Liver (tissue), 3 donors: Measurements from ENCODE around the gene PPP1R16B.

Source experiments
- JUND ChIP-seq, 2 donors: IDR thresholded peaks; 2 replicates each; pipeline ENCODE4 v1.6.1; 2016; ENCODE audit warnings: antibody characterized with exemption in 2 of 2
- RAD21 ChIP-seq, 2 donors: IDR thresholded peaks; 2 replicates each; pipeline ENCODE4 v1.6.1; 2016; ENCODE audit warnings: antibody characterized with exemption in 2 of 2, mild to moderate bottlenecking in 2 of 2
- TAF1 ChIP-seq: conservative IDR thresholded peaks from 2 replicates; pipeline ENCODE4 v1.6.1; 2016; ENCODE audit warnings: antibody characterized with exemption, mild to moderate bottlenecking
- YY1 ChIP-seq: IDR thresholded peaks from 2 replicates; pipeline ENCODE4 v1.6.1; 2016; ENCODE audit warnings: antibody characterized with exemption, mild to moderate bottlenecking
- TF ChIP-seq, protein P1 (sequence below): fragments of 150-350 bp; IDR thresholded peaks from 2 replicates; pipeline ENCODE4 v1.5.1; 2017; ENCODE audit warnings: improper control_type of control experiment, low read depth, low read length; ENCODE audit not compliant: missing input control
- TF ChIP-seq, protein P2 (sequence below): IDR thresholded peaks from 2 replicates; pipeline ENCODE4 v1.6.1; 2016; ENCODE audit warnings: antibody characterized with exemption, mild to moderate bottlenecking
- donor health status: healthy.
- donor health status: healthy.

- TF ChIP-seq JUND (IDR thresholded peaks at IDR 0.05) (no peak), TAF1 (no peak), YY1 (no peak), RAD21 (IDR thresholded peaks at IDR 0.05) (no peak)
- TF ChIP-seq, protein P1, sequence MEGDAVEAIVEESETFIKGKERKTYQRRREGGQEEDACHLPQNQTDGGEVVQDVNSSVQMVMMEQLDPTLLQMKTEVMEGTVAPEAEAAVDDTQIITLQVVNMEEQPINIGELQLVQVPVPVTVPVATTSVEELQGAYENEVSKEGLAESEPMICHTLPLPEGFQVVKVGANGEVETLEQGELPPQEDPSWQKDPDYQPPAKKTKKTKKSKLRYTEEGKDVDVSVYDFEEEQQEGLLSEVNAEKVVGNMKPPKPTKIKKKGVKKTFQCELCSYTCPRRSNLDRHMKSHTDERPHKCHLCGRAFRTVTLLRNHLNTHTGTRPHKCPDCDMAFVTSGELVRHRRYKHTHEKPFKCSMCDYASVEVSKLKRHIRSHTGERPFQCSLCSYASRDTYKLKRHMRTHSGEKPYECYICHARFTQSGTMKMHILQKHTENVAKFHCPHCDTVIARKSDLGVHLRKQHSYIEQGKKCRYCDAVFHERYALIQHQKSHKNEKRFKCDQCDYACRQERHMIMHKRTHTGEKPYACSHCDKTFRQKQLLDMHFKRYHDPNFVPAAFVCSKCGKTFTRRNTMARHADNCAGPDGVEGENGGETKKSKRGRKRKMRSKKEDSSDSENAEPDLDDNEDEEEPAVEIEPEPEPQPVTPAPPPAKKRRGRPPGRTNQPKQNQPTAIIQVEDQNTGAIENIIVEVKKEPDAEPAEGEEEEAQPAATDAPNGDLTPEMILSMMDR = no peak
- TF ChIP-seq, protein P2, sequence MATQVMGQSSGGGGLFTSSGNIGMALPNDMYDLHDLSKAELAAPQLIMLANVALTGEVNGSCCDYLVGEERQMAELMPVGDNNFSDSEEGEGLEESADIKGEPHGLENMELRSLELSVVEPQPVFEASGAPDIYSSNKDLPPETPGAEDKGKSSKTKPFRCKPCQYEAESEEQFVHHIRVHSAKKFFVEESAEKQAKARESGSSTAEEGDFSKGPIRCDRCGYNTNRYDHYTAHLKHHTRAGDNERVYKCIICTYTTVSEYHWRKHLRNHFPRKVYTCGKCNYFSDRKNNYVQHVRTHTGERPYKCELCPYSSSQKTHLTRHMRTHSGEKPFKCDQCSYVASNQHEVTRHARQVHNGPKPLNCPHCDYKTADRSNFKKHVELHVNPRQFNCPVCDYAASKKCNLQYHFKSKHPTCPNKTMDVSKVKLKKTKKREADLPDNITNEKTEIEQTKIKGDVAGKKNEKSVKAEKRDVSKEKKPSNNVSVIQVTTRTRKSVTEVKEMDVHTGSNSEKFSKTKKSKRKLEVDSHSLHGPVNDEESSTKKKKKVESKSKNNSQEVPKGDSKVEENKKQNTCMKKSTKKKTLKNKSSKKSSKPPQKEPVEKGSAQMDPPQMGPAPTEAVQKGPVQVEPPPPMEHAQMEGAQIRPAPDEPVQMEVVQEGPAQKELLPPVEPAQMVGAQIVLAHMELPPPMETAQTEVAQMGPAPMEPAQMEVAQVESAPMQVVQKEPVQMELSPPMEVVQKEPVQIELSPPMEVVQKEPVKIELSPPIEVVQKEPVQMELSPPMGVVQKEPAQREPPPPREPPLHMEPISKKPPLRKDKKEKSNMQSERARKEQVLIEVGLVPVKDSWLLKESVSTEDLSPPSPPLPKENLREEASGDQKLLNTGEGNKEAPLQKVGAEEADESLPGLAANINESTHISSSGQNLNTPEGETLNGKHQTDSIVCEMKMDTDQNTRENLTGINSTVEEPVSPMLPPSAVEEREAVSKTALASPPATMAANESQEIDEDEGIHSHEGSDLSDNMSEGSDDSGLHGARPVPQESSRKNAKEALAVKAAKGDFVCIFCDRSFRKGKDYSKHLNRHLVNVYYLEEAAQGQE = no peak
These were observed 141.3 kb downstream of the PPP1R16B start for GRCh38 chr20:38946836-38947235.
